ENCODE data around the gene SLC5A10. TPM values are rescaled to one million over a fixed set of nuclear protein-coding genes. Genes with fewer than 3 reads are reported as not detected.

The SLC5A10 gene
- polyA plus RNA-seq, 3 donors, result 0.10 to 0.17 (median 0.12) TPM

GRCh38 chr17:18937981-18938691 lies 13.8 kb upstream of the SLC5A10 start:
- Histone ChIP-seq H3K9ac (ENCODE audit: insufficient read depth, low read length, poor library complexity, severe bottlenecking) (no peak overlapping the region), H3K4me2 (replicated peaks; ENCODE audit: extremely low read depth, low read length, poor library complexity, severe bottlenecking) (no peak overlapping the region), H3K27ac (ENCODE audit: low read depth in 1 of 2, low read length in 2 of 2) (no peak overlapping the region), H3K36me3 (replicated peaks in 1 of 2; ENCODE audit: control insufficient read depth in 1 of 2, insufficient read depth in 2 of 2, low read length in 2 of 2) (no peaks in the 10 kb centered on the region), H3K79me2 (ENCODE audit: insufficient read depth, low read length) (no peaks in the 10 kb centered on the region), H3K4me1 (ENCODE audit: control insufficient read depth in 1 of 2, insufficient read depth in 2 of 2, low read length in 2 of 2) (no peaks in the 10 kb centered on the region), H4K20me1 (ENCODE audit: insufficient read depth, low read length) (no peaks in the 10 kb centered on the region), H3K27me3 (ENCODE audit: control insufficient read depth in 2 of 2, insufficient read depth in 2 of 2, low read length in 2 of 2) (no peaks in the 10 kb centered on the region), H2AFZ (ENCODE audit: insufficient read depth, low read depth, low read length, poor library complexity, severe bottlenecking) (no peak overlapping the region), H3K9me3 (replicated peaks in 1 of 2; ENCODE audit: control insufficient read depth in 1 of 2, insufficient read depth in 1 of 2, low read length in 2 of 2) (no peaks in the 10 kb centered on the region), H3K4me3 (replicated peaks in 1 of 3; ENCODE audit: low read depth in 2 of 3, low read length in 3 of 3) (no peak overlapping the region)
- Mint-ChIP-seq H3K4me1 (peaks cover 7% of the 10 kb centered on the region), H3K9me3 (peaks cover 0 to 2% (median 0%) of the 10 kb centered on the region in 7 donors), H3K27ac (no peak overlapping the region), H3K27me3 (ENCODE audit: low read depth in 3 of 3) (peaks cover 2 to 17% (median 10%) of the 10 kb centered on the region in 3 donors), H3K36me3 (no peaks in the 10 kb centered on the region), H3K4me3 (no peak overlapping the region)
- TF ChIP-seq CTCF (IDR thresholded peaks at IDR 0.05), result no peak
- no CpG with 5 or more reads among the region's 8 CpGs for WGBS (ENCODE audit: insufficient coverage)
- DNase-seq, result no peak
- intact Hi-C loops (cut with micrococcal nuclease), result no loop called here

GRCh38 chr17:18938692-18939023 lies 13.3 kb upstream of the SLC5A10 start:
- no peaks in the 10 kb centered on the region for H3K4me1 ChIP-seq (ENCODE audit: control insufficient read depth in 1 of 2, insufficient read depth in 2 of 2, low read length in 2 of 2)
- no peak overlapping the region for H3K9ac ChIP-seq (ENCODE audit: insufficient read depth, low read length, poor library complexity, severe bottlenecking)
- no peak overlapping the region for H3K4me3 ChIP-seq (replicated peaks in 1 of 3; ENCODE audit: low read depth in 2 of 3, low read length in 3 of 3)
- H2AFZ ChIP-seq (ENCODE audit: insufficient read depth, low read depth, low read length, poor library complexity, severe bottlenecking), result no peak overlapping the region
- H3K27ac Mint-ChIP-seq, result no peak overlapping the region
- H3K36me3 ChIP-seq (replicated peaks in 1 of 2; ENCODE audit: control insufficient read depth in 1 of 2, insufficient read depth in 2 of 2, low read length in 2 of 2), result no peaks in the 10 kb centered on the region
- DNase-seq, result no peak
- H3K27me3 ChIP-seq (ENCODE audit: control insufficient read depth in 2 of 2, insufficient read depth in 2 of 2, low read length in 2 of 2), result no peaks in the 10 kb centered on the region
- WGBS (ENCODE audit: insufficient coverage), result 100% methylated on average over 1 of the region's 2 CpGs
- peaks cover 2 to 17% (median 8%) of the 10 kb centered on the region in 3 donors for H3K27me3 Mint-ChIP-seq (ENCODE audit: low read depth in 3 of 3)
- H3K4me1 Mint-ChIP-seq, result peaks cover 2% of the 10 kb centered on the region
- no peaks in the 10 kb centered on the region for H3K79me2 ChIP-seq (ENCODE audit: insufficient read depth, low read length)
- H3K27ac ChIP-seq (ENCODE audit: low read depth in 1 of 2, low read length in 2 of 2), result no peak overlapping the region
- H3K9me3 Mint-ChIP-seq, result peaks cover 0 to 2% (median 0%) of the 10 kb centered on the region in 7 donors
- intact Hi-C loops (cut with micrococcal nuclease), result no loop called here
- TF ChIP-seq CTCF (IDR thresholded peaks at IDR 0.05), result no peak
- no peaks in the 10 kb centered on the region for H3K36me3 Mint-ChIP-seq
- no peaks in the 10 kb centered on the region for H3K9me3 ChIP-seq (replicated peaks in 1 of 2; ENCODE audit: control insufficient read depth in 1 of 2, insufficient read depth in 1 of 2, low read length in 2 of 2)
- H4K20me1 ChIP-seq (ENCODE audit: insufficient read depth, low read length), result no peaks in the 10 kb centered on the region
- H3K4me2 ChIP-seq (replicated peaks; ENCODE audit: extremely low read depth, low read length, poor library complexity, severe bottlenecking), result no peak overlapping the region
- no peak overlapping the region for H3K4me3 Mint-ChIP-seq
